Esophagus muscularis mucosa (tissue), 4 donors: ENCODE measurements around the gene PXDN.
A peak's percentile ranks its signal among the peaks of the same experiment; 100 is the strongest.

ENCODE experiments used
- CTCF ChIP-seq, 3 experiments: fragments of 200-600 bp in 2 of 3; fragments of 450-650 bp in 1 of 3; sonication (generic) in 2 of 3; IDR thresholded peaks; one replicate each; pipeline ENCODE4 v1.5.1; 2017 to 2019; ENCODE audit warnings: antibody characterized with exemption in 3 of 3, mild to moderate bottlenecking in 2 of 3, moderate library complexity in 1 of 3
- EP300 ChIP-seq: sonication (generic); formaldehyde crosslinking; IDR thresholded peaks from one replicate; pipeline ENCODE4 v1.6.1; 2017; ENCODE audit warnings: antibody characterized with exemption
- POLR2A ChIP-seq: fragments of 450-650 bp; IDR thresholded peaks from one replicate; pipeline ENCODE4 v1.6.1; 2017; ENCODE audit warnings: antibody characterized with exemption, moderate library complexity, mild to moderate bottlenecking, low read depth
- POLR2AphosphoS5 ChIP-seq, 2 donors: sonication (generic); formaldehyde crosslinking; IDR thresholded peaks; one replicate each; pipeline ENCODE4 v1.6.1; 2017; ENCODE audit warnings: antibody characterized with exemption in 2 of 2

GRCh38 chr2:1744446-1745170 is at the start of gene PXDN:
- TF ChIP-seq CTCF (IDR thresholded peaks at IDR 0.05) (peak in 1 of 3 experiments; percentile 28), EP300 (no peak), POLR2A (no peak), POLR2AphosphoS5 (IDR thresholded peaks at IDR 0.05) (peak; percentile 22 to 68)
